ENCODE data around the gene FBXO39.

GRCh38 chr17:6799738-6800137 lies 23.7 kb downstream of the FBXO39 start:
- TF ChIP-seq CTCF (IDR thresholded peaks at IDR 0.05; ENCODE audit: insufficient read depth, low read length) (no peak), REST (IDR thresholded peaks at IDR 0.05; ENCODE audit: insufficient replicate concordance, low read depth) (no peak)

All from HL-60 (cell line).